ENCODE data around the gene CYP2C9. TPM values are rescaled to one million over a fixed set of nuclear protein-coding genes. Genes with fewer than 3 reads are reported as not detected.
"Not testable (repeated sequence)": the region's sequence is repeated elsewhere in the genome, so short reads cannot be mapped to it uniquely, and the experiment has no call there.

The CYP2C9 gene
- total RNA-seq, 1 experiment from 2014 or later, result 4.9 TPM

DNA sequence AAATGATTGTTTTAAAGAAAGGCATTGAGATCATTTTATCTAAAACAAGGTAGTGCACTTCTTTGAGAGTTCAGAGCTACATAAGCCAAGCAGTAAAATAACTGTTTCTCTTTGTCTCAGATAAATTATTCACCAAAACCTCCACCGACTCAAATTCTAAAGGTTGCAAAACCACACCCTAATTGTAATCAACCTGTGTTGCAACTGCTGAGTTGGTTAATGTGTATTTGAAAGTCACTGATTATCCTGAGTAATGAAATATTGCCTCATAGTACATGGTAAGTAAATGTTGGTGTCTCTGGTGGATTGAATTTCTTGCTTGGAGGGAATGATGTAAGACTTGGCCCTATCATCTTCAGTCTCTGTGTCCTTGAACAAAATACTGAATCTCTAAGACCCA is 35.9 kb upstream of the CYP2C9 start:
- DNase-seq, result peak; percentile 40
- no peak for TF ChIP-seq CTCF (IDR thresholded peaks at IDR 0.05; ENCODE audit: unreplicated experiment)
- Mint-ChIP-seq H3K4me1 (ENCODE audit: low read depth, unreplicated experiment) (peaks cover 9% of the 10 kb centered on the region), H3K9me3 (ENCODE audit: low read depth, unreplicated experiment) (peaks cover 2% of the 10 kb centered on the region), H3K27me3 (ENCODE audit: unreplicated experiment) (no peaks in the 10 kb centered on the region), H3K4me3 (ENCODE audit: low read depth, unreplicated experiment) (no peak overlapping the region), H3K36me3 (ENCODE audit: insufficient read depth, unreplicated experiment) (peaks cover 6% of the 10 kb centered on the region), H3K27ac (ENCODE audit: unreplicated experiment) (peak overlapping the region; percentile 64)
- intact Hi-C loops (cut with micrococcal nuclease; ENCODE audit: unreplicated experiment), result loop anchor here (2.0 kb wide), 1 partner anchor 218 kb away; no protein-coding TSS in a partner anchor
- CTCF ChIA-PET, result no interaction called here
- BruUV-seq (replicated peaks), result no TSS peak

DNA sequence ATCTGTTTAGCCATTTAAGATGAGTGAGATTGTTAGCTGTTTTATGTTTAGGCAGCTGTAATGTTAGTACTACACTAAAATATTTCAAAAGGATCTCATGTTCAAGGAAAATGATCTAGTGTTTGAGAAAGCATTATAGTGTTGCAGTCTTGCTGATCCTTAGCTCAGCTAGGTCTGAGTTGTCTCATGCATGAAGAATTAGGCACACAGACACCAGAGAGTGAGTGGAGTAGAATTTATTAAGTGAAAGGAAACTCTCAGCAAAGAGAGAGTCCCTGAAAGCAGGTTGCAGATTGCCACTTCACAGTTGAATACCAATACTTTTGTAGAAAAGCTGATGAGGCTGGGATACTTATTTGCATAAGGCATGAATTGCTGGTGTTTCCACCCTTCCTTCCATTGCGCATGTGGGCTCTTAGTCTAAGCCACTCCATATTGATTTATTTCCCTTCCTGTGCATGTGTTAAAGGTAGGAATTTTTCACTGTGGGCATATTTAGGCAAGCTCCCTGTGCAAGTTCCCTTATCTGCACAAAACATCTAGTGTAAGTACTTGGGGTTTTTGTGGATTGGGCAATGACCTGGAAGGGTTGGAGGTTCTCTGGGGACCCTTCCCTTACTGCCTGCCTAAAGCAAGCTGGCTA is 33.8 kb upstream of the CYP2C9 start:
- intact Hi-C loops (cut with micrococcal nuclease; ENCODE audit: unreplicated experiment), result not testable (repeated sequence)
- DNase-seq, result peak; percentile 14

GRCh38 chr10:94916423-94916822 is 22.0 kb upstream of the CYP2C9 start:
- Mint-ChIP-seq H3K27ac (ENCODE audit: unreplicated experiment) (no peak overlapping the region), H3K27me3 (ENCODE audit: unreplicated experiment) (no peaks in the 10 kb centered on the region), H3K36me3 (ENCODE audit: insufficient read depth, unreplicated experiment) (no peaks in the 10 kb centered on the region), H3K4me1 (ENCODE audit: low read depth, unreplicated experiment) (peaks cover 6% of the 10 kb centered on the region), H3K9me3 (ENCODE audit: low read depth, unreplicated experiment) (peaks cover 2% of the 10 kb centered on the region), H3K4me3 (ENCODE audit: low read depth, unreplicated experiment) (no peak overlapping the region)
- no TSS peak for BruUV-seq (replicated peaks)
- no peak for DNase-seq
- TF ChIP-seq CTCF (IDR thresholded peaks at IDR 0.05; ENCODE audit: unreplicated experiment), result no peak
- intact Hi-C loops (cut with micrococcal nuclease; ENCODE audit: unreplicated experiment), result no loop called here
- CTCF ChIA-PET, result interaction anchor here (0.6 kb wide), 1 partner anchor 319 kb away, joined by 6 read pairs; no protein-coding TSS in a partner anchor

More for the DNA sequence above, 33.8 kb upstream of the CYP2C9 start:
- peak overlapping the region; percentile 87 for H3K27ac Mint-ChIP-seq (ENCODE audit: unreplicated experiment)
- not testable (repeated sequence) for H3K27me3 Mint-ChIP-seq (ENCODE audit: unreplicated experiment); H3K4me3 Mint-ChIP-seq (ENCODE audit: low read depth, unreplicated experiment); H3K36me3 Mint-ChIP-seq (ENCODE audit: insufficient read depth, unreplicated experiment); BruUV-seq (replicated peaks); H3K4me1 Mint-ChIP-seq (ENCODE audit: low read depth, unreplicated experiment); H3K9me3 Mint-ChIP-seq (ENCODE audit: low read depth, unreplicated experiment)
- CTCF ChIA-PET, result interaction anchor here (0.8 to 1.2 kb wide), 2 partner anchors 59 to 278 kb away, joined by 3 read pairs; no protein-coding TSS in a partner anchor

GRCh38 chr10:94936721-94937120 is 1.7 kb upstream of the CYP2C9 start:
- no TSS peak for BruUV-seq (replicated peaks)
- H3K9me3 Mint-ChIP-seq (ENCODE audit: low read depth, unreplicated experiment), result no peaks in the 10 kb centered on the region
- TF ChIP-seq CTCF (IDR thresholded peaks at IDR 0.05; ENCODE audit: unreplicated experiment), result no peak
- H3K27ac Mint-ChIP-seq (ENCODE audit: unreplicated experiment), result no peak overlapping the region
- intact Hi-C loops (cut with micrococcal nuclease; ENCODE audit: unreplicated experiment), result no loop called here
- no peak for DNase-seq
- no peaks in the 10 kb centered on the region for H3K4me1 Mint-ChIP-seq (ENCODE audit: low read depth, unreplicated experiment)
- CTCF ChIA-PET, result no interaction called here
- H3K36me3 Mint-ChIP-seq (ENCODE audit: insufficient read depth, unreplicated experiment), result no peaks in the 10 kb centered on the region
- no peaks in the 10 kb centered on the region for H3K27me3 Mint-ChIP-seq (ENCODE audit: unreplicated experiment)
- no peak overlapping the region for H3K4me3 Mint-ChIP-seq (ENCODE audit: low read depth, unreplicated experiment)

DNA sequence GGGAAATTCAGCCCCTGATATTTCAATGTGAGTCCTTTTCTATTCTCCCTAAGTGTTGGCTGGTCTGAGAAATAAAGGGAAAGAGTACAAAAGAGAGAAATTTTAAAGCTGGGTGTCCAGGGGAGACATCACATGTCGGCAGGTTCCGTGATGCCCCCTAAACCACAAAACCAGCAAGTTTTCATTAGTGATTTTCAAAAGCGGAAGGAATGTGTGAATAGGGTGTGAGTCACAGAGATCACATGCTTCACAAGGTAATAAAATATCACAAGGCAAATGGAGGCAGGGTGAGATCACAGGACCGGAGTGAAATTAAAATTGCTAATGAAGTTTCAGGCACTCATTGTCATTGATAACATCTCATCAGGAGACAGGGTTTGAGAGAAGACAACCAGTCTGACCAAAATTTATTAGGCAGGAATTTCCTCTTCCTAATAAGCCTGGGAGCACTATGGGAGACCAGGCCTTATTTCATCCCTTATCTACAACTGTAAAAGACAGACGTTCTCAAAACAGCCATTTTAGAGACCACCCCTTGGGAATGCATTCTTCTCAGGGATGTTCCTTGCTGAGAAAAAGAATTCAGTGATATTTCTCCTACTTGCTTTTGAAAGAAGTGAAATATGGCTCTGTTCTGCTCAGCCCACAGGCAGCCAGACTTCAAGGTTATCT is 5.1 kb downstream of the CYP2C9 start:
- CTCF ChIA-PET; DNase-seq; BruUV-seq (replicated peaks); H3K27me3 Mint-ChIP-seq (ENCODE audit: unreplicated experiment); H3K36me3 Mint-ChIP-seq (ENCODE audit: insufficient read depth, unreplicated experiment); H3K9me3 Mint-ChIP-seq (ENCODE audit: low read depth, unreplicated experiment); H3K27ac Mint-ChIP-seq (ENCODE audit: unreplicated experiment); H3K4me1 Mint-ChIP-seq (ENCODE audit: low read depth, unreplicated experiment); intact Hi-C loops (cut with micrococcal nuclease; ENCODE audit: unreplicated experiment); H3K4me3 Mint-ChIP-seq (ENCODE audit: low read depth, unreplicated experiment): not testable (repeated sequence)

DNA sequence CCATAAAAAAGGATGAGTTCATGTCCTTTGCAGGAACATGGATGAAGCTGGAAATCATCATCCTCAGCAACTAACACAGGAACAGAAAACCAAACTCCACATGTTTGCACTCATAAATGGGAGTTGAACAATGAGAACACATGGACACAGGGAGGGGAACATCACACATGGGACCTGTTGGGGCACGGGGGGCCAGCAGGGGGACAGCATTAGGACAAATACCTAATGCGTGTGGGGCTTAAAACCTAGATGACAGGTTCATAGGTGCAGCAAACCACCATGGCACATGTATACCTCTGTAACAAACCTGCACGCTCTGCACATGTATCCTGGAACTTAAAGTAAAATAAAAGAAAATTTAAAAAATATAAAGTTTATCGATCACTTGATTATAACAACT is 7.7 kb downstream of the CYP2C9 start:
- CTCF ChIA-PET; DNase-seq; intact Hi-C loops (cut with micrococcal nuclease; ENCODE audit: unreplicated experiment); H3K27me3 Mint-ChIP-seq (ENCODE audit: unreplicated experiment); BruUV-seq (replicated peaks); H3K27ac Mint-ChIP-seq (ENCODE audit: unreplicated experiment); H3K4me1 Mint-ChIP-seq (ENCODE audit: low read depth, unreplicated experiment); H3K9me3 Mint-ChIP-seq (ENCODE audit: low read depth, unreplicated experiment); H3K4me3 Mint-ChIP-seq (ENCODE audit: low read depth, unreplicated experiment); H3K36me3 Mint-ChIP-seq (ENCODE audit: insufficient read depth, unreplicated experiment): not testable (repeated sequence)
